HG03520 (cell line): ENCODE data around the gene LSM14B.
A peak's percentile ranks its signal among the peaks of the same experiment; 100 is the strongest.
"Not testable (repeated sequence)": the region's sequence is repeated elsewhere in the genome, so short reads cannot be mapped to it uniquely, and the experiment has no call there.

Source experiments
- ATAC-seq: cut with Tn5 transposase; IDR thresholded peaks from one replicate; pipeline ENCODE4 v1.9.1; 2021; ENCODE audit warnings: mild to moderate bottlenecking, moderate library complexity; ENCODE audit not compliant: unreplicated experiment

LSM14B gene

GRCh38 chr20:62111148-62111547 is 11.1 kb upstream of the LSM14B start:
- no peak for ATAC-seq

- no peak for ATAC-seq
Observed at GRCh38 chr20:62112368-62112767, 9.9 kb upstream of the LSM14B start.

DNA sequence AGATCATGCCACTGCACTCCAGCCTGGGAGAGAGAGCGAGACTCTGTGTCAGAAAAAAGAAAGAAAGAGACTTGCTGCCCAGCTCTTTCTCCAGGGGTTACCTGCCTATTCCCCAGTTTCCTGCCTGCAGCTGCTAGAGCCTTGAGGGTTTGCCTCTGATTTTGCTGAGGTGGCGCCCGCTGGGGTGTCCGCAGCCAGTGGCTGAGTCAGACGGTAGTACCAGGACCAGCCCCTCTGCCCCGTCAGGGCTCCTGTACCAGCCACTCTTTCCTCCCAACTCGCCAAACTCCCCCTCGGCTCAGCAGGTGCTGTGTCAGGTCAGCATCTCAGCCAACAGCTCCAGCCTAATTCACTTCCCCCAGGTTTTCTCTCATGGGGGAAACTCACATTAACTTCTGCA is 7.4 kb upstream of the LSM14B start:
- no peak for ATAC-seq

- not testable (repeated sequence) for ATAC-seq
Observed at GRCh38 chr20:62115800-62116407, 6.4 kb upstream of the LSM14B start.

- no peak for ATAC-seq
Observed at GRCh38 chr20:62116558-62117361, 5.5 kb upstream of the LSM14B start.

- no peak for ATAC-seq
Observed at GRCh38 chr20:62117362-62117646, 5.0 kb upstream of the LSM14B start.

DNA sequence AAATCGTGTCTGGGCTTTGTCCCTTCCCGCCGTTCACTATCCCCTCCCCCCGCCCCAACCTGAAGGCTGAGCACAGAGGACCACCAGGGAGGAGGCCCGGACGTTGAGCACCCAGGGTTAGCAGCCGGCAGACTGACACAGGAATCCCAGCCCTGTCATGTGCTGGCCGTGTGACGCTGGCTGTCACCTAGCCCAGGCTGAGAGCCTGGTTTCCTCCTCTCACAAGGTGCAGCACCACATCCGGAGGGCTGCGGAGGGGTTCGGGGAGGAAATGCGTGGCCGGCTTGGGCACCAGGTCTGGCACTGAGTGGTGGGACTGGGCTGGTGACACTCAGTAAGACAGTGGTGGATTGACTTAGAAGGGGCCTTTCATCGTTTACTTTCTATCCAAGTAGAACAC is 4.6 kb upstream of the LSM14B start:
- ATAC-seq, result no peak

- ATAC-seq, result no peak
Observed at GRCh38 chr20:62118113-62119043, 3.9 kb upstream of the LSM14B start.

- ATAC-seq, result no peak
Observed at GRCh38 chr20:62119115-62119514, 3.2 kb upstream of the LSM14B start.

DNA sequence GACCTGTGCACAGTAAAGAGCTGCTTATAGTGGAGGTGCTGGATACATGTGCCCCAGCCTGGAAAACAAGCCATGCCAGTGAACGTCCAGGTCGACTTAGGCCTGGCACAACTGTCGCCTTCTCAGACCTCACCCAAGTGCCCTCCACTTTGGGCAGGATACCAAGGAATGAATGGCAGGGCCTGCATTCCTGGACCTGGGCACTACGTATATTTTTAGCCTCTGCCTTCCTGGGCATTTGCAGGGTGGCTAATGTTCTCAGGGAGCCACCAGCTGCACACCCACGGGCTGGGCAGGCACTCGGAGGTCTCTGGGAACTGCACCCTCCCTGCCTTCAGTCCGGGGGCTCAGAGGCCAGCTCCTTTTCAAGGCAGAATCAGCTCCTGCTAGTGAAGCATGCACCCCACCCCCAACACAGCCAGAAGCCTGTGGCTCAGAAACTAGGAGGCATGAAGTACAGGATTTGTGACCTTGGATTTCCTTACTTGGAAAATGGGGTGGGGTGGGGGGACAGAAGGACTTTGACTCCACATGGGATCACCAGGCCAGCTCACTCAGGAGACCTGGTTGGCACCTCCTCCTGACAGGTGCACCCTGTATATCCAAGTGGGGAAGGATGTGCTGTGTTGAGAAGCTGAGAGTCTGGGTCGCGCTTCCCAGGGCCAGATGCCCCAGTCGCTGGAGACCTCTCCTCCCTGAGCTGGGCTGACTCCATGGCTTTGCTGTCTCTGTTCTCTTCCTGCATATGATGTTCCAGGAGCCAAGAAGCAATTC is 2.5 kb upstream of the LSM14B start:
- ATAC-seq, result no peak

DNA sequence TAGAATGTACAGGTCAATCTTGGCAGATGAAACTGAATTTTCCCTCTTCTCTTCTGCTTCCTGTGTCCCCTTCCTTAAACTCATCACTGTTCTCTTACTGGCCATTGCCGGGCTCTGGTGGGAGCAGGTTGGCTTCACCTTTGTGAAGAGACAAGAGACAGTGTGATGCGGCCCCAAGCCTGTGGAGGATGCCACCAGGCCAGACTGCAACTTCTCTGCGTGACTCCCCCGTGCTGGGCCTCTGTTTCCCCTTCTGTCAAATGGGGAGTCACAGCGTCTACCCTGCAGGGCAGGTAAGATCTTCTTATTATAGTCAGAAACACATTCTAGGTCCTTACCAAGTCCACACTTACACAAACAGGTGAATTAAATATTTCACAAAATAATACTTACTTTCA is 1.9 kb upstream of the LSM14B start:
- ATAC-seq, result no peak

DNA sequence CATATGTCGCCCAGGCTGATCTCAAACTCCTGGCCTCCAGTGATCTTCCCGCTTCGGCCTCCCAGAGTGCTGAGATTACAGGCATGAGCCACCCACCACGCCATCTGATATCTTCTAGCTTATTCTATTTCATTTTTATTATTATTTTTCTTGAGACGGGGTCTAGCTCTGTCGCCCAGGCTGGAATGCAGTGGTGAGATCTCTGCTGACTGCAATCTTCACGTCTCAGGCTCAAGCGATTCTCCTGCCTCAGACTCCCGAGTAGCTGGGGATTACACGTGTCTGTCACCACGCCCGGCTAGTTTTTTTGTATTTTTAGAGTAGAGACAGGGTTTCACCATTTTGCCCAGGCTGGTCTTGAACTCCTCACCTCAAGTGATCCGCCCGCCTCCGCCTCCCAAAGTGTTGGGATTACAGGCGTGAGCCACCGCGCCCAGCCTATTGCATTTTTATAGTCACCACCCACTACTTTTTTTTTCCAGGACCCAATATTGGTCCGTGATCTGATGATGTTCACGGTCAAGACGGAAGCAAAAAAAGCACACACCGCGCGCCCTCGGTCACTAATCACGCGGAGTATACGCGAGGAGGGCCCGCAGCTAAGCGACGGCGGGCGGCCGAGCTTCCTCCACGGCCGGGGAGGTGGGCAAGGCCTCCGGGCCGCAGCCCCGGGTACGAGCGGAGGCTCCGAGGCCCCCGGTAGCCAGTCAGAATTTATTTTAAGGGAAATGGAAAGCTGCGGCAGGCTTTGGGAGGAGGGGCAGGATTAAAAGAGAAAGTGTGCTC is 1.1 kb upstream of the LSM14B start:
- ATAC-seq, result peak; percentile 3

GRCh38 chr20:62122654-62123449 is 577 bp downstream of the LSM14B start:
- peak; percentile 18 for ATAC-seq

DNA sequence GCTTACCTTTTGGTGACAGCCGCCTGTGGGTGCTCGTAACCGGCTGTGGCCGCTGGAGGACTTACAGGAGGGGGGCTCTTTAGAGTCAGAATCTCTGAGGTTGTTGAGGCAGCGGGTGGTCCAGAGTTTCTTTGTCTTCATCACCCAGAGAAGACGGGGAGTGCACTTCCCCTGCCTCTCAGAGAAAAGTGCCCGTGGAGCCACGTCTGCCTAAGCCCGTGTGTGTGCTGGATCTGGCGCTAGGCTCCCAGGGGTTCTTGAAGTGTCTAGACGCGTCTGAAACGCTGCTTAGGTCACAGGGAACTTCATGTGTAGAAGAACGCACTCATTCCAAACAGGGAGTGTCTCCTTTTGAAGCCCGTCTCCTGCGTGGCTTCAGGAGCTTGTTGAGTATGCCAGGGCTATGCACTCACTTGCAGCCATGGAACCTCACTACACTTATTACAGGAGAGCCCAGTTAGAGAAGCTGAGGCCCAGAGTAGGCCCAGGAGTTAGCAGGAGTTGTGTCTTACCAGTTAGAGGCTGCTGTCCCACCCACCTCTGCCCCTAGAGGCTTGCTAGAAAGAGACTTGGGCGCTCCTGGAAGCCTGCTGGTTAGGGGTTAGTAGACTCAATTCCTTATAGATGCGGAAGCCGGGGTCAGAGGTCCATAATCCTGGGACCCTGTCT is 1.3 kb downstream of the LSM14B start:
- ATAC-seq, result no peak

DNA sequence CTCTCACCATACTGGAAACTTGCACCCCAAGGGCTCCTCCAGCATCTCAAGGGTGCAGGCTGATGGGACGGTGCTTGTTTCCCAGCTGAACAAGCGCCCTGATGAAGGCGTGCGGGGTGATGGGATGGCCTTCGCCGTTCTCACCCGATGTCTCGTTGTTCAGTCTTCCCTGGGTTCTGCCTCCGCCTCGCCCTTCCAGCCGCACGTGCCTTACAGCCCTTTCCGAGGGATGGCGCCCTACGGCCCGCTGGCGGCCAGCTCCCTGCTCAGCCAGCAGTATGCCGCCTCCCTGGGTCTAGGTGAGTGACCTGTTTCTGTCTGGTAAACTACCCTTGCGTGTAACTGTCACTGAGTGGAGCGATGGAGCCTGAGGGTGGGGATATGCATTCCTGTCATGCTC is 3.9 kb downstream of the LSM14B start:
- ATAC-seq, result no peak

DNA sequence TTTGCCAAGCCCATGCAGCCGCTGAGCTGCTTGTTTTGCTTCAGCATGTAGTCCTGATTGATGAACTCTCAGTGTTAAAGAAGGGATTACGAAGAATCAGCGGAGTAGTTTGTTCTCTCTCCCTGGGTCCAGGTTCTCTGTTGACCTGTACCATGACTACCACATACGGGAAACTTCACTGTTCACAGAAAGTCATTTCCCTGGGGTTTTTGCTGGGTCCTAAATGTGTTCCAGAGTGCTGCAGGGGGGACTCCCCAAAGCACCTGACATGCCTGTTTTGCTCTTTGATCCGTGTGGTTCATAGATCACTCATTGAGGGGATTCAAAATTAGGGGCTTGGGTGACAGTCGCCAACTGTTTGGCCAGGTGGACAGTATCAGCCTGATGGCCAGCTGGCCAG is 5.5 kb downstream of the LSM14B start:
- no peak for ATAC-seq

DNA sequence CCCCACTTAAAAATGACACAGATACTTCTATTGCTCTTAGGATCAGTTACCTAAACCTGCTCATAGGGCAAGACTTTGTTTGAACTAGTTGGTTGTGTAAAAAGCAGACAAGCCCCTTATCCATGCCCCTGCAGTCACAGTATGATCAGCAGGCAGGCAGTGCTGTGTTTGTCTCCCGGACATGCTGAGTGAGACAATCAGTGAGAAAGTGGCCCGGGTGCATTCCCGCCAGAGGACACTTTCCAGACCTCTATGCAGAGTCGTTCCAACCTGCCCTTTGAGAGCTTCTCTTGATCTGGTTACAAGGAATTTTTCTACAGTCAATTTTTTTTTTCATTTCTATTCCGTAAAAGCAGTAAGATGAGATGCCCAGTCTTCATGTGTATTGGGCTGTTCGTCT is 6.2 kb downstream of the LSM14B start:
- ATAC-seq, result no peak

GRCh38 chr20:62129731-62130531 is 7.7 kb downstream of the LSM14B start:
- no peak for ATAC-seq
